RWPE2 (cell line): ENCODE measurements around the gene CLCN3.

Experiments used
- ATAC-seq: fragments of 200-7000 bp; cut with Tn5 transposase; 3 replicates; pipeline ENCODE4 v1.9.1; 2021; ENCODE audit warnings: low read depth
- DNase-seq: peaks from one replicate; pipeline ENCODE4 v3.0.0-alpha.2; 2020; ENCODE audit warnings: low spot score
- H3K27ac ChIP-seq: fragments of 450-650 bp; 2 replicates; pipeline ENCODE4 v1.5.1; 2017; ENCODE audit warnings: mild to moderate bottlenecking; ENCODE audit not compliant: poor library complexity, severe bottlenecking
- H3K27me3 ChIP-seq: fragments of 250-450 bp; sonication (Bioruptor Pico); 2 replicates; pipeline ENCODE4 v1.5.1; 2021; ENCODE audit warnings: mild to moderate bottlenecking, moderate library complexity; ENCODE audit not compliant: insufficient read depth, poor library complexity, severe bottlenecking
- H3K36me3 ChIP-seq: fragments of 250-450 bp; sonication (Bioruptor Pico); 2 replicates; pipeline ENCODE4 v1.5.1; 2020; ENCODE audit warnings: low read depth, mild to moderate bottlenecking, moderate library complexity
- H3K4me1 ChIP-seq: fragments of 250-450 bp; sonication (Bioruptor Pico); 2 replicates; pipeline ENCODE4 v1.5.1; 2021; ENCODE audit warnings: mild to moderate bottlenecking, moderate library complexity; ENCODE audit not compliant: insufficient read depth, poor library complexity, severe bottlenecking
- H3K4me3 ChIP-seq: fragments of 250-450 bp; sonication (Bioruptor Pico); 2 replicates; pipeline ENCODE4 v1.5.1; 2021; ENCODE audit warnings: mild to moderate bottlenecking, moderate library complexity; ENCODE audit not compliant: severe bottlenecking
- H3K9me3 ChIP-seq: fragments of 250-450 bp; sonication (Bioruptor Pico); 2 replicates; pipeline ENCODE4 v1.5.1; 2021; ENCODE audit warnings: mild to moderate bottlenecking, moderate library complexity; ENCODE audit not compliant: severe bottlenecking
- CTCF ChIP-seq: fragments of 450-650 bp; IDR thresholded peaks from one replicate; pipeline ENCODE4 v1.5.1; 2017; ENCODE audit warnings: mild to moderate bottlenecking, moderate library complexity; ENCODE audit not compliant: poor library complexity, severe bottlenecking

The CLCN3 gene

GRCh38 chr4:169662206-169662605 is 41.8 kb downstream of the CLCN3 start:
- DNase-seq (no peak), ATAC-seq (no peak)
- peaks cover 43% of the 10 kb centered on the region for H3K4me1 ChIP-seq
- no peaks in the 10 kb centered on the region for H3K9me3 ChIP-seq
- no peaks in the 10 kb centered on the region for H3K36me3 ChIP-seq
- no peak for TF ChIP-seq CTCF
- H3K27ac ChIP-seq = no peak overlapping the region
- no peak overlapping the region for H3K4me3 ChIP-seq
- no peaks in the 10 kb centered on the region for H3K27me3 ChIP-seq

- H3K36me3 ChIP-seq = no peaks in the 10 kb centered on the region
- H3K9me3 ChIP-seq = no peaks in the 10 kb centered on the region
- H3K27me3 ChIP-seq = no peaks in the 10 kb centered on the region
- no peak overlapping the region for H3K4me3 ChIP-seq
- peaks cover 31% of the 10 kb centered on the region for H3K4me1 ChIP-seq
- H3K27ac ChIP-seq = no peak overlapping the region
- ATAC-seq = no peak
- no peak for TF ChIP-seq CTCF
- no peak for DNase-seq
These were observed 43.0 kb downstream of the CLCN3 start for GRCh38 chr4:169663402-169663801.

GRCh38 chr4:169663831-169664230 is 43.5 kb downstream of the CLCN3 start:
- H3K4me3 ChIP-seq = no peak overlapping the region
- DNase-seq = no peak
- H3K36me3 ChIP-seq = no peaks in the 10 kb centered on the region
- no peak overlapping the region for H3K27ac ChIP-seq
- H3K4me1 ChIP-seq = peaks cover 28% of the 10 kb centered on the region
- no peaks in the 10 kb centered on the region for H3K27me3 ChIP-seq
- ATAC-seq = no peak
- no peaks in the 10 kb centered on the region for H3K9me3 ChIP-seq
- TF ChIP-seq CTCF = no peak

GRCh38 chr4:169664615-169665014 is 44.2 kb downstream of the CLCN3 start:
- Histone ChIP-seq H3K36me3 (no peaks in the 10 kb centered on the region), H3K27me3 (no peaks in the 10 kb centered on the region), H3K27ac (no peak overlapping the region), H3K4me3 (no peak overlapping the region), H3K4me1 (peaks cover 20% of the 10 kb centered on the region), H3K9me3 (no peaks in the 10 kb centered on the region)
- ATAC-seq = no peak
- DNase-seq = no peak
- TF ChIP-seq CTCF = no peak

- Histone ChIP-seq H3K4me1 (peaks cover 19% of the 10 kb centered on the region), H3K27ac (no peak overlapping the region), H3K36me3 (no peaks in the 10 kb centered on the region), H3K9me3 (no peaks in the 10 kb centered on the region), H3K4me3 (no peak overlapping the region), H3K27me3 (no peaks in the 10 kb centered on the region)
- ATAC-seq = no peak
- DNase-seq = no peak
- no peak for TF ChIP-seq CTCF
These were observed 44.8 kb downstream of the CLCN3 start for GRCh38 chr4:169665046-169665737.
